Activated T-helper 1 cell treated with anti-CD3 and anti-CD28 coated beads, Interleukin-12 subunit alpha, Interleukin-12 subunit beta, Interleukin-2, Interleukin-4 antibody, amounts not matched to agents 30 ng/mL and 10 ng/mL and 1 ng/mL, durations not matched to agents 14 hours and 24 hours and 36 hours (primary cell): ENCODE measurements around the gene SYTL1. TPM values are rescaled to one million over a fixed set of nuclear protein-coding genes. Genes with fewer than 3 reads are reported as not detected.

ENCODE experiments used
- DNase-seq: peaks from one replicate; pipeline ENCODE4 v3.0.0; 2021; ENCODE audit warnings: low spot score
- H3K27ac Mint-ChIP-seq: one replicate; pipeline ENCODE4 v1.8.0; 2021; ENCODE audit warnings: mild to moderate bottlenecking, mixed read lengths
- H3K27me3 Mint-ChIP-seq: one replicate; pipeline ENCODE4 v1.8.0; 2022; ENCODE audit warnings: mild to moderate bottlenecking, moderate library complexity, mixed read lengths; ENCODE audit not compliant: insufficient read depth
- H3K36me3 Mint-ChIP-seq: one replicate; pipeline ENCODE4 v1.8.0; 2021; ENCODE audit warnings: low read depth, mixed read lengths
- H3K4me1 Mint-ChIP-seq: one replicate; pipeline ENCODE4 v1.8.0; 2021; ENCODE audit warnings: low read depth, mixed read lengths
- H3K4me3 Mint-ChIP-seq: one replicate; pipeline ENCODE4 v1.8.0; 2021; ENCODE audit warnings: mild to moderate bottlenecking, moderate library complexity, mixed read lengths
- H3K9me3 Mint-ChIP-seq: one replicate; pipeline ENCODE4 v1.8.0; 2021; ENCODE audit warnings: mixed read lengths
- intact Hi-C: fragments of 100-400 bp; cut with micrococcal nuclease; formaldehyde crosslinking; loops from one replicate; pipeline ENCODE4 v1.15.1; 2024
- total RNA-seq: library from RNA; stranded (reverse); gene quantifications from 2 replicates; pipeline ENCODE4 v1.2.3, GENCODE V29; 2022

SYTL1 gene
- total RNA-seq, 1 donor from 2014 or later: 26.3 TPM

- DNase-seq: no peak
- Mint-ChIP-seq H3K4me3 (no peak overlapping the region), H3K9me3 (no peaks in the 10 kb centered on the region), H3K36me3 (peaks cover 6% of the 10 kb centered on the region), H3K4me1 (peaks cover 4% of the 10 kb centered on the region), H3K27me3 (no peaks in the 10 kb centered on the region), H3K27ac (no peak overlapping the region)
- intact Hi-C loops: no loop called here
These were observed 38.3 kb upstream of the SYTL1 start for GRCh38 chr1:27303509-27303908.

- intact Hi-C loops: no loop called here
- Mint-ChIP-seq H3K4me1 (peaks cover under 1% of the 10 kb centered on the region), H3K27ac (no peak overlapping the region), H3K27me3 (no peaks in the 10 kb centered on the region), H3K9me3 (no peaks in the 10 kb centered on the region), H3K4me3 (no peak overlapping the region), H3K36me3 (no peaks in the 10 kb centered on the region)
- DNase-seq: no peak
These were observed 35.8 kb upstream of the SYTL1 start for GRCh38 chr1:27306071-27306470.

GRCh38 chr1:27306892-27307761 is 34.7 kb upstream of the SYTL1 start:
- Mint-ChIP-seq H3K4me3 (no peak overlapping the region), H3K27ac (no peak overlapping the region), H3K27me3 (no peaks in the 10 kb centered on the region), H3K4me1 (no peaks in the 10 kb centered on the region), H3K36me3 (no peaks in the 10 kb centered on the region), H3K9me3 (no peaks in the 10 kb centered on the region)
- intact Hi-C loops: no loop called here
- DNase-seq: no peak

GRCh38 chr1:27307874-27308598 is 33.8 kb upstream of the SYTL1 start:
- no peaks in the 10 kb centered on the region for H3K36me3 Mint-ChIP-seq
- intact Hi-C loops: no loop called here
- no peaks in the 10 kb centered on the region for H3K4me1 Mint-ChIP-seq
- no peak for DNase-seq
- H3K4me3 Mint-ChIP-seq: no peak overlapping the region
- H3K27ac Mint-ChIP-seq: no peak overlapping the region
- no peaks in the 10 kb centered on the region for H3K9me3 Mint-ChIP-seq
- peaks cover 3% of the 10 kb centered on the region for H3K27me3 Mint-ChIP-seq

GRCh38 chr1:27314169-27314568 is 27.7 kb upstream of the SYTL1 start:
- no peak for DNase-seq
- Mint-ChIP-seq H3K27me3 (peaks cover 3% of the 10 kb centered on the region), H3K4me3 (no peak overlapping the region), H3K9me3 (no peaks in the 10 kb centered on the region), H3K36me3 (no peaks in the 10 kb centered on the region), H3K27ac (no peak overlapping the region), H3K4me1 (no peaks in the 10 kb centered on the region)
- intact Hi-C loops: no loop called here

- H3K27me3 Mint-ChIP-seq: peaks cover 3% of the 10 kb centered on the region
- no peak for DNase-seq
- no peak overlapping the region for H3K4me3 Mint-ChIP-seq
- H3K27ac Mint-ChIP-seq: no peak overlapping the region
- no peaks in the 10 kb centered on the region for H3K4me1 Mint-ChIP-seq
- intact Hi-C loops: no loop called here
- H3K9me3 Mint-ChIP-seq: no peaks in the 10 kb centered on the region
- no peaks in the 10 kb centered on the region for H3K36me3 Mint-ChIP-seq
These were observed 27.1 kb upstream of the SYTL1 start for GRCh38 chr1:27314737-27315136.

GRCh38 chr1:27316860-27317259 is 25.0 kb upstream of the SYTL1 start:
- no peak overlapping the region for H3K27ac Mint-ChIP-seq
- H3K9me3 Mint-ChIP-seq: no peaks in the 10 kb centered on the region
- peaks cover 3% of the 10 kb centered on the region for H3K27me3 Mint-ChIP-seq
- H3K36me3 Mint-ChIP-seq: no peaks in the 10 kb centered on the region
- peaks cover 4% of the 10 kb centered on the region for H3K4me1 Mint-ChIP-seq
- intact Hi-C loops: no loop called here
- DNase-seq: no peak
- no peak overlapping the region for H3K4me3 Mint-ChIP-seq

- Mint-ChIP-seq H3K27ac (no peak overlapping the region), H3K9me3 (no peaks in the 10 kb centered on the region), H3K4me3 (no peak overlapping the region), H3K27me3 (no peaks in the 10 kb centered on the region), H3K36me3 (peaks cover 3% of the 10 kb centered on the region), H3K4me1 (peaks cover 8% of the 10 kb centered on the region)
- no peak for DNase-seq
- intact Hi-C loops: no loop called here
These were observed 23.7 kb upstream of the SYTL1 start for GRCh38 chr1:27318136-27318535.

GRCh38 chr1:27318596-27318995 is 23.2 kb upstream of the SYTL1 start:
- Mint-ChIP-seq H3K4me1 (peaks cover 13% of the 10 kb centered on the region), H3K9me3 (no peaks in the 10 kb centered on the region), H3K4me3 (no peak overlapping the region), H3K27ac (no peak overlapping the region), H3K27me3 (no peaks in the 10 kb centered on the region), H3K36me3 (peaks cover 3% of the 10 kb centered on the region)
- intact Hi-C loops: no loop called here
- no peak for DNase-seq

GRCh38 chr1:27321813-27322568 is 19.8 kb upstream of the SYTL1 start, which contains the start of gene TMEM222:
Gene TMEM222 (plus strand): TSS chr1:27322163. CDS start chr1:27322198, 35 bp downstream.
- Mint-ChIP-seq H3K4me1 (peaks cover 33% of the 10 kb centered on the region), H3K4me3 (peak within 1 kb of the TSS; percentile 97), H3K9me3 (no peaks in the 10 kb centered on the region), H3K27ac (peak within 1 kb of the TSS; percentile 90), H3K27me3 (no peaks in the 10 kb centered on the region), H3K36me3 (peaks cover 19% of the 10 kb centered on the region)
- peak; percentile 98 for DNase-seq
- intact Hi-C loops: loop anchor here (1.0 kb wide), 9 partner anchors 19 to 451 kb away; partner anchors contain the start of genes AHDC1, GPR3, SLC9A1 and STX12

GRCh38 chr1:27322569-27323240 is 19.1 kb upstream of the SYTL1 start:
- Mint-ChIP-seq H3K27ac (peak overlapping the region; percentile 90), H3K9me3 (no peaks in the 10 kb centered on the region), H3K36me3 (peaks cover 19% of the 10 kb centered on the region), H3K4me3 (peak overlapping the region; percentile 97), H3K27me3 (no peaks in the 10 kb centered on the region), H3K4me1 (peaks cover 33% of the 10 kb centered on the region)
- intact Hi-C loops: loop anchor here (1.0 kb wide), 9 partner anchors 19 to 451 kb away; partner anchors contain the start of genes AHDC1, GPR3, SLC9A1 and STX12
- no peak for DNase-seq

GRCh38 chr1:27325286-27325685 is 16.5 kb upstream of the SYTL1 start:
- peaks cover 19% of the 10 kb centered on the region for H3K36me3 Mint-ChIP-seq
- intact Hi-C loops: no loop called here
- no peak overlapping the region for H3K27ac Mint-ChIP-seq
- H3K4me1 Mint-ChIP-seq: peaks cover 39% of the 10 kb centered on the region
- DNase-seq: no peak
- H3K9me3 Mint-ChIP-seq: no peaks in the 10 kb centered on the region
- H3K27me3 Mint-ChIP-seq: no peaks in the 10 kb centered on the region
- no peak overlapping the region for H3K4me3 Mint-ChIP-seq
